Activated CD8-positive, alpha-beta memory T cell treated with anti-CD3 and anti-CD28 coated beads for 1 hour (primary cell): Measurements from ENCODE around the gene GOSR1.
"Not testable (repeated sequence)": the region's sequence is repeated elsewhere in the genome, so short reads cannot be mapped to it uniquely, and the experiment has no call there.

Source experiments
- DNase-seq, 2 donors: peaks; one replicate each; pipeline ENCODE4 v3.0.0-alpha.2; 2020; ENCODE audit warnings: low read depth in 1 of 2; ENCODE audit errors: extremely low read depth in 1 of 2

Gene GOSR1

GRCh38 chr17:30505868-30506417, 28.7 kb downstream of the GOSR1 start:
- DNase-seq: no peak

DNA sequence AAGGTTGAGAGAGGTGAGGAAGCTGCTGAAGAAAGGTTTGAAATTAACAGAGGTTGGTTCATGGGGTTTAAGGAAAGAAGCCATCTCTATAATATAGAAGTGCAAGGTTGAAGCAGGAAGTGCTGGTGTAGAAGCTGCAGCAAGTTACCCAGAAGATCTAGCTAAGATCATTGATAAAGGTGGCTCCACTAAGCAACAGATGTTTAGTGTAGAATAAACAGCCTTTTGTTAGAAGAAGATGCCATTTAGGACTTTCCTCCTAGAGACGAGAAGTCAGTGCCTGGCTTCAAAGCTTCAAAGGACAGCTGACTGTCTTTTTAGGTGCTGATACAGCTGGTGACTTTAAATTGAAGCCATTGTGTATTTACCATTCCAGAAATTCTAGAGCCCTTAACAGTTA, 29.3 kb downstream of the GOSR1 start:
- DNase-seq: no peak

GRCh38 chr17:30513346-30513745, 36.1 kb downstream of the GOSR1 start:
- DNase-seq: no peak

DNA sequence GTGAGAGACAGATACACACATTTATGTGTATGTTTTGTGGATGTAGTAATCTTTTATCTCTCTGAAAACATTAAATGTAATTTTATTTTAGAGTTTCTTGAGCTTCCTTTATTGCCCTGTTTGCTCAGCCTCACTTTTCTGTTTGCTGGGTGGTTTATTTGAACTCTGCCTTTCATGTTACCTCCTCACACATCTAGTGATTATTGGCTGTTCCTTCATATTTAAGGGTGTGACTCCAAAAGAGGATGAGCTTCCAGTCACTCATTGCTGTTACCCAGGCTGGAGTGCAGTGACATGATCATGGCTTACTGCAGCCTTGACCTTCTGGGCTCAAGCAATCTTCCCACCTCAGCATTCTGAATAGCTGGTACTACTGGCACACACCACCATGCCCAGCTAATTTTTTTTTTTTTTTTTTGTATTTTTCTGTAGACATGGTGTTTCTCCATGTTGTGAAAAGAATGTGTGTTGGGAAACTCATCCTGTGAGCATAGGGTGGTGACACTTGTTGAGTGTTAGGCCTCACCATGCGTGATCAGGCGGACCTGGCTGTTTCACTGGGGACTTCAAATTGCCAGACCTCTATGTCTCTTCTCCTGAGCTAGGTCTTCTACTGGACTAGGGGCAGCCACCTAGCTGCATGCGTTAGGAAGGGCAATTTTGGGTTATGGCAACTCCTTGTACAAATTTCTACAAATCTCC, 37.8 kb downstream of the GOSR1 start:
- DNase-seq: no peak

DNA sequence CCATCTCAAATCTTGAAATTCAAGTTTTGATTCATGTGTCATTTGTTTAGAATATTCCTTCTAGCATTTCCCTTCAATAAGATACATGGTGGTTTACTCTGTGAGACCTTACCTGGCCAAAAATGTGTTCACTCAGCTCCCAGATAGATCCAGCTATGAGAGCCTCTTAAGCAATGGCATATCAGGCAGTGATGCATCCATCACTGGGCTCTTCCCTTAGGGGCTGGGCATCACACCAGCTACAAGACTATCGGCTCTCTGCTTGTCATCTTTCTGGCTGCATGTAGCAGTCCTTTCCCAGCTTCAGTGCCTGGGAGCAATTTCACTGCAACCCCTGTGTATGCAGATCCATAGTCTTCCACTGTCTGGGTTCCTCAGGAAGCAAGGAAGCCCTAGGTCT, 40.6 kb downstream of the GOSR1 start:
- no peak for DNase-seq

DNA sequence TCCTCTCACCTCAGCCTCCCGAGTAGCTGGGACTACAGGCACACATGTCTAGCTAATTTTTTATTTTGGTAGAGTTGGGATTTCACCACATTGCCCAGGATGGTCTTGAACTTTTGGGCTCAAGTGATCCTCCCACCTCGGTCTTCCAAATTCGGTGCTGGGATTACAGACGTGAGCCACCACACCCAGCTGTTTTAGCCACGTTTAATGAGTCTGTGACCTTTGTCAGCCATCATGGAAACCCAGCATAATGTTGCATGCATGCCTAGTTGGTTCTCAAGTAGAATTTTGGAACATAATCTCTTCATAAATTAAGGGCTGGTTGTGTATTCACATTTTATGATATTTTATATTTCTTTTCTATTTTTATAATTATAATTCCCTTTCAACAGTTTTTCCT, 42.0 kb downstream of the GOSR1 start:
- no peak for DNase-seq

DNA sequence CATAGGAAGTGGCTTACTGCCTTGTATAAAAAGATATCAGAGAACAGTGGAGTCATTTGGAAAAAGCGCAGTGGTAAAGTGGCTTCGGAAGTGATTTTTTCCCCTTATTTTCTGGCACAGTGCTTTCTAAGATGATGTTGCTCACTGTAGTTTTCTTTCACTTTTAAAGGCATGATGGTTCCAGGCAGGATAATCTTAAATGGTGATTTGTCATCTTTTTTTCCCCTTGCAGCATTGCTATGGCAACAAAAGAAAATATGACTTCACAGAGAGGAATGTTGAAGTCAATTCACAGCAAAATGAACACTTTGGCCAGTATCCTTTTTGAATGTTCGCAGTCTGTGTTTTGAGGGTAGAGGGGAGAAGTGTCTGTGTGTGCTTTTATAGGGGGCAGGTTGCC, 42.5 kb downstream of the GOSR1 start:
- DNase-seq: no peak

DNA sequence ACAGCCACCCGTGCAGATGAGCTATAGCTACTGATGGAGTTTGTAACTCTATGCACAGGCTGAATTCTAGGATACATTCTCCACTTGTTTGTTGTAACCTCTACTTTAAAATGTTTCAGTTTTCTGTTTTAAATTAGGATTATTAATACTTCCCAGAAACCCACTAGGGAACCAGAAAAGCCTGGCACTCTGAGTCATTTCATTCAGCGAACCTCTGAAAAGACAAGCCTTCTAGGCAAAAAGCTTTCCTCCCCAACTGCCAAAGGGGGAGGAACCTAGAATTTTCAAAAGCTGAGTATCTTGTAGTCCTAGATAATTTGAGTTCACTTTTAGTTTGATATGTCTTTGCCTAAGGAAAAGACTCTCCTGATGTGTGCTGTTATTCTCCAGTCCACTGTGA, 43.2 kb downstream of the GOSR1 start:
- DNase-seq: no peak

- no peak for DNase-seq
Measured at GRCh38 chr17:30520882-30521281, 43.7 kb downstream of the GOSR1 start.

- no peak for DNase-seq
Measured at GRCh38 chr17:30521766-30522165, 44.6 kb downstream of the GOSR1 start.

DNA sequence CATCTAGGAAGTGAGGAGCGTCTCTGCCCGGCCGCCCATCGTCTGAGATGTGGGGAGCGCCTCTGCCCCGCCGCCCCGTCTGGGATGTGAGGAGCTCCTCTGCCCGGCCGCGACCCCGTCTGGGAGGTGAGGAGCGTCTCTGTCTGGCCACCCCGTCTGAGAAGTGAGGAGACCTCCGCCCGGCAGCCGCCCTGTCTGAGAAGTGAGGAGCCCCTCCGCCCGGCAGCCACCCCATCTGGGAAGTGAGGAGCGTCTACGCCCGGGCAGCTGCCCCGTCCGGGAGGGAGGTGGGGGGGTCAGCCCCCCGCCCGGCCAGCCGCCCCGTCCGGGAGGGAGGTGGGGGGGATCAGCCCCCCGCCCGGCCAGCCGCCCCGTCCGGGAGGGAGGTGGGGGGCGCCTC, 46.0 kb downstream of the GOSR1 start:
- not testable (repeated sequence) for DNase-seq

DNA sequence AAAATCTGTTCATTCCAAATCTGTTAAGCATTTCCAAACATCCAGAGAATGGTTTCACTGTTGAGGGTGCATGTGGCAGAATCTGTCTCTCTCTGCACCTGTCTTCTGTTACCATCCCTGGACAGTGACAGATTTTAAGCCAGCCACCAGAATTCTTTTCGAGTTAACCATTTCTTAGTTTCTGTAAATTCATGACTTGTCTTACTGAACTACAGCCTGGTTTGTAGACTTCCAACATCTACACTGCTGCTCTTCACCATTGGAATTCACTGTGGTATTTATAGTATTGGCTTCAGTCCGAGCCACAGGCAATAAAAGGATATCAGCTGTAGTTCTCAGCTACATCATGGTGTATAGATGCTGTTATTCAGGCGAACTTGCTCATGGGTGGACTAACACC, 47.6 kb downstream of the GOSR1 start:
- no peak for DNase-seq

GRCh38 chr17:30526401-30526800, 49.2 kb downstream of the GOSR1 start:
- no peak for DNase-seq

GRCh38 chr17:30528701-30529100, 51.5 kb downstream of the GOSR1 start:
- not testable (repeated sequence) for DNase-seq

- no peak for DNase-seq
Measured at GRCh38 chr17:30530346-30531025, 53.3 kb downstream of the GOSR1 start.

- DNase-seq: no peak
Measured at GRCh38 chr17:30532871-30533270, 55.7 kb downstream of the GOSR1 start.

DNA sequence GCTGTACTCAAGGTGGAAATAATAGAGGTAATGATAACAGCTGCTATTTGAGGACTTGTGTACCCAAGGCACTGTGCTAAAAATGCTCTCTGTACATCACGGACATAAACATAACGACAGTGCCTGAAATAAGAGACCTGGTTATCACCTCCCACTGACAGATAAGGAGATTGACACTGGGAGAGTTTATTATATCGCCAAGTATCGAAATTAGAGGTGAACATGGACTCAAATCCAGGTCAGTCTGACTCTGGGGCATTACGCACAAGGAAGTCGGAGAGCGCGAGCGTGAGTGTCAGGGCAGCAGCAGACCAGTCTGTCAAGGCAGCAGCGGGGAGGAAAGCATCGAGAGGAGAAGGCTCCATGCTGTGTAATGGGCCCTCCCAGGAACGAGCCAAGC, 57.1 kb downstream of the GOSR1 start:
- no peak for DNase-seq

- DNase-seq: no peak
Measured at GRCh38 chr17:30534938-30535921, 58.0 kb downstream of the GOSR1 start.

DNA sequence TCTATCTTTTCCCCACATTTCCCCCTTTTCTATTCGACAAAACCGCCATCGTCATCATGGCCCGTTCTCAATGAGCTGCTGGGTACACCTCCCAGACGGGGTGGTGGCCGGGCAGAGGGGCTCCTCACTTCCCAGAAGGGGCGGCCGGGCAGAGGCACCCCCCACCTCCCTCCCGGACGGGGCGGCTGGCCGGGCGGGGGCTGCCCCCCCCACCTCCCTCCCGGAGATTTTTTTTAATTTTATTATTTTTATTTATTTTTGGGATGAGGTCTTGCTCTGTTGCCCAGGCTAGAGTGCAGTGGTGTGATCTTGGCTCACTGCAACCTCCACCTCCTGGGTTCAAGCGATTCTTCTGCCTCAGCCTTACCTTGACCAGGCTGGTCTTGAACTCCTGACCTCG, 59.6 kb downstream of the GOSR1 start:
- not testable (repeated sequence) for DNase-seq

- DNase-seq: not testable (repeated sequence)
Measured at GRCh38 chr17:30537667-30538066, 60.5 kb downstream of the GOSR1 start.

GRCh38 chr17:30541802-30542201, 64.6 kb downstream of the GOSR1 start:
- no peak for DNase-seq
